GM23338 (cell line): ENCODE data around the gene THUMPD2. TPM values are rescaled to one million over a fixed set of nuclear protein-coding genes. Genes with fewer than 3 reads are reported as not detected.

Experiments
- ATAC-seq: fragments of 200-7000 bp; cut with Tn5 transposase; 3 replicates; pipeline ENCODE4 v1.9.1; 2020
- DNase-seq: peaks from one replicate; pipeline ENCODE4 v3.0.0-alpha.2; 2015; ENCODE audit warnings: low spot score
- H2AFZ ChIP-seq: fragments of 200-600 bp; sonication (generic); 2 replicates; pipeline ENCODE4 v1.8.0; 2016; ENCODE audit warnings: antibody characterized with exemption, mild to moderate bottlenecking, moderate library complexity
- H3F3A ChIP-seq: fragments of 200-600 bp; sonication (generic); replicated peaks from 2 replicates; pipeline ENCODE4 v1.8.0; 2017; ENCODE audit warnings: antibody characterized with exemption, mixed run types, low read depth
- H3K27ac ChIP-seq: fragments of 200-600 bp; sonication (generic); 2 replicates; pipeline ENCODE4 v1.6.1; 2016; ENCODE audit warnings: low read depth
- H3K27me3 ChIP-seq: fragments of 200-600 bp; sonication (generic); 2 replicates; pipeline ENCODE4 v1.8.0; 2016; ENCODE audit warnings: mild to moderate bottlenecking, mixed run types, moderate library complexity; ENCODE audit not compliant: insufficient read depth
- H3K36me3 ChIP-seq: fragments of 200-600 bp; sonication (generic); 2 replicates; pipeline ENCODE4 v1.8.0; 2016; ENCODE audit warnings: mild to moderate bottlenecking; ENCODE audit not compliant: insufficient read depth
- H3K4me1 ChIP-seq: fragments of 200-600 bp; sonication (generic); 2 replicates; pipeline ENCODE4 v1.8.0; 2016; ENCODE audit warnings: mild to moderate bottlenecking, moderate library complexity; ENCODE audit not compliant: insufficient read depth
- H3K4me2 ChIP-seq: fragments of 200-600 bp; sonication (generic); 2 replicates; pipeline ENCODE4 v1.7.1; 2017; ENCODE audit warnings: mixed run types
- H3K4me3 ChIP-seq: fragments of 200-600 bp; sonication (generic); 2 replicates; pipeline ENCODE4 v1.6.1; 2016; ENCODE audit warnings: mixed run types
- H3K79me2 ChIP-seq: fragments of 200-600 bp; sonication (generic); replicated peaks from 2 replicates; pipeline ENCODE4 v1.8.0; 2017; ENCODE audit warnings: mild to moderate bottlenecking; ENCODE audit not compliant: insufficient read depth
- H3K9me2 ChIP-seq: fragments of 200-600 bp; sonication (generic); 2 replicates; pipeline ENCODE4 v1.8.0; 2017; ENCODE audit not compliant: insufficient read depth
- H4K20me1 ChIP-seq: fragments of 200-600 bp; sonication (generic); replicated peaks from 2 replicates; pipeline ENCODE4 v1.8.0; 2017; ENCODE audit warnings: mild to moderate bottlenecking; ENCODE audit not compliant: insufficient read depth
- H3K27ac Mint-ChIP-seq: 2 replicates; pipeline ENCODE4 v1.8.0; 2020; ENCODE audit warnings: inconsistent platforms, mild to moderate bottlenecking, moderate library complexity, mixed read lengths
- H3K27me3 Mint-ChIP-seq: 3 replicates; pipeline ENCODE4 v1.8.0; 2022; ENCODE audit warnings: low read depth, mild to moderate bottlenecking, moderate library complexity, mixed read lengths, inconsistent platforms; ENCODE audit not compliant: insufficient read depth, poor library complexity
- H3K36me3 Mint-ChIP-seq: 3 replicates; pipeline ENCODE4 v1.8.0; 2021; ENCODE audit warnings: low read depth, mild to moderate bottlenecking, inconsistent platforms, moderate library complexity, mixed read lengths
- H3K4me1 Mint-ChIP-seq: 3 replicates; pipeline ENCODE4 v1.8.0; 2020; ENCODE audit warnings: mild to moderate bottlenecking, inconsistent platforms, mixed read lengths
- H3K4me3 Mint-ChIP-seq: 3 replicates; pipeline ENCODE4 v1.8.0; 2021; ENCODE audit warnings: moderate library complexity, mild to moderate bottlenecking, inconsistent platforms, mixed read lengths
- H3K9me3 Mint-ChIP-seq: 3 replicates; pipeline ENCODE4 v1.8.0; 2020; ENCODE audit warnings: moderate library complexity, mild to moderate bottlenecking, inconsistent platforms, mixed read lengths
- CREB1 ChIP-seq: fragments of 250-450 bp; sonication (Bioruptor Pico); IDR thresholded peaks from 2 replicates; pipeline ENCODE4 v1.5.0; 2020; ENCODE audit warnings: low read depth, mild to moderate bottlenecking, moderate library complexity
- CTCF ChIP-seq, 2 experiments: fragments of 200-600 bp in 1 of 2; sonication (generic) in 1 of 2; conservative IDR thresholded peaks; 2 replicates each; pipeline versions ENCODE4 v1.5.1 to v1.6.1; 2016 to 2017; ENCODE audit warnings: antibody characterized with exemption in 2 of 2, low read depth in 2 of 2, mild to moderate bottlenecking in 2 of 2, moderate library complexity in 1 of 2
- ETS1 ChIP-seq: IDR thresholded peaks from 2 replicates; pipeline ENCODE4 v1.6.1; 2016; ENCODE audit warnings: antibody characterized with exemption
- EZH2 ChIP-seq: fragments of 200-600 bp; sonication (generic); IDR thresholded peaks from one replicate; pipeline ENCODE4 v1.8.0; 2017; ENCODE audit warnings: antibody characterized with exemption, mild to moderate bottlenecking, low read depth; ENCODE audit not compliant: unreplicated experiment
- EZH2phosphoT487 ChIP-seq: fragments of 200-600 bp; sonication (generic); IDR thresholded peaks from one replicate; pipeline ENCODE4 v1.8.1; 2018; ENCODE audit warnings: antibody characterized with exemption; ENCODE audit not compliant: unreplicated experiment
- JUNB ChIP-seq: IDR thresholded peaks from one replicate; pipeline ENCODE4 v1.6.1; 2016; ENCODE audit warnings: antibody characterized with exemption; ENCODE audit not compliant: unreplicated experiment
- NANOG ChIP-seq: IDR thresholded peaks from 2 replicates; pipeline ENCODE4 v1.6.1; 2016; ENCODE audit warnings: antibody characterized with exemption, borderline replicate concordance
- POLR2AphosphoS5 ChIP-seq: IDR thresholded peaks from 2 replicates; pipeline ENCODE4 v1.6.1; 2016; ENCODE audit warnings: antibody characterized with exemption, low read depth
- STAT1 ChIP-seq: IDR thresholded peaks from one replicate; pipeline ENCODE4 v1.6.1; 2016; ENCODE audit warnings: antibody characterized with exemption; ENCODE audit not compliant: unreplicated experiment
- ZNF114 ChIP-seq: fragments of 250-450 bp; sonication (Bioruptor Pico); IDR thresholded peaks from 2 replicates; pipeline ENCODE4 v1.5.0; 2020; ENCODE audit warnings: mild to moderate bottlenecking, moderate library complexity
- polyA plus RNA-seq: library from polyadenylated mRNA; unstranded; fragments of >200 nt; fragmentation: Nextera tagmentation; extraction: Ambion mirVana; gene quantifications from 2 replicates; pipeline ENCODE4 v1.2.1, GENCODE V29; 2016
- total RNA-seq: library from RNA; depleted of rRNA; stranded (reverse); fragments of >200 nt; shearing (Covaris generic); gene quantifications from 2 replicates; pipeline ENCODE4 v1.2.3, GENCODE V29; 2014
- TF ChIP-seq, protein P1 (sequence below): IDR thresholded peaks from one replicate; pipeline ENCODE4 v1.6.1; 2018; ENCODE audit warnings: antibody characterized with exemption; ENCODE audit not compliant: unreplicated experiment

The THUMPD2 gene
- total and polyA plus RNA-seq, 2 experiments from 2014 or later, result 19.5 to 25.1 TPM

DNA sequence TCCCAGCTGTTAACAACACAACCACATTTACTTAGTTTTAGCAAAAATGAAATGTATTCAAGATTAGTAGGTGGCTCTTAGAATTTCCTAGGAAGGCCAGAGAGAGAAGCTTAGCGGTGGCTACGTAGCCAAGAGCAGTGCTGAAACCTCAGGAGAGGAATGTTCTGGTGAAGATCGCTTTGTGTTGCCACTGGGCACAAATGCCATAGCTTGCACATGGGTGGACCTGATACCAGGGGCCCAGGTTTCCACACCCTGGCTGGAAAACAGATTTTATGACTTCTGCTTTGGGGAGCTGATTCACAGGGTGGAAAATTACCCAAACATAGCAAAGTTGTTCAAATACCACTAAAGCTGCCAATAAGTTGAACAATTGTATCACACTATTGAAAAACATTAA lies 43.4 kb downstream of the THUMPD2 start (continued):
- TF ChIP-seq ETS1 (no peak), EZH2 (no peak)
- TF ChIP-seq, protein P1, sequence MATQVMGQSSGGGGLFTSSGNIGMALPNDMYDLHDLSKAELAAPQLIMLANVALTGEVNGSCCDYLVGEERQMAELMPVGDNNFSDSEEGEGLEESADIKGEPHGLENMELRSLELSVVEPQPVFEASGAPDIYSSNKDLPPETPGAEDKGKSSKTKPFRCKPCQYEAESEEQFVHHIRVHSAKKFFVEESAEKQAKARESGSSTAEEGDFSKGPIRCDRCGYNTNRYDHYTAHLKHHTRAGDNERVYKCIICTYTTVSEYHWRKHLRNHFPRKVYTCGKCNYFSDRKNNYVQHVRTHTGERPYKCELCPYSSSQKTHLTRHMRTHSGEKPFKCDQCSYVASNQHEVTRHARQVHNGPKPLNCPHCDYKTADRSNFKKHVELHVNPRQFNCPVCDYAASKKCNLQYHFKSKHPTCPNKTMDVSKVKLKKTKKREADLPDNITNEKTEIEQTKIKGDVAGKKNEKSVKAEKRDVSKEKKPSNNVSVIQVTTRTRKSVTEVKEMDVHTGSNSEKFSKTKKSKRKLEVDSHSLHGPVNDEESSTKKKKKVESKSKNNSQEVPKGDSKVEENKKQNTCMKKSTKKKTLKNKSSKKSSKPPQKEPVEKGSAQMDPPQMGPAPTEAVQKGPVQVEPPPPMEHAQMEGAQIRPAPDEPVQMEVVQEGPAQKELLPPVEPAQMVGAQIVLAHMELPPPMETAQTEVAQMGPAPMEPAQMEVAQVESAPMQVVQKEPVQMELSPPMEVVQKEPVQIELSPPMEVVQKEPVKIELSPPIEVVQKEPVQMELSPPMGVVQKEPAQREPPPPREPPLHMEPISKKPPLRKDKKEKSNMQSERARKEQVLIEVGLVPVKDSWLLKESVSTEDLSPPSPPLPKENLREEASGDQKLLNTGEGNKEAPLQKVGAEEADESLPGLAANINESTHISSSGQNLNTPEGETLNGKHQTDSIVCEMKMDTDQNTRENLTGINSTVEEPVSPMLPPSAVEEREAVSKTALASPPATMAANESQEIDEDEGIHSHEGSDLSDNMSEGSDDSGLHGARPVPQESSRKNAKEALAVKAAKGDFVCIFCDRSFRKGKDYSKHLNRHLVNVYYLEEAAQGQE, result no peak

DNA sequence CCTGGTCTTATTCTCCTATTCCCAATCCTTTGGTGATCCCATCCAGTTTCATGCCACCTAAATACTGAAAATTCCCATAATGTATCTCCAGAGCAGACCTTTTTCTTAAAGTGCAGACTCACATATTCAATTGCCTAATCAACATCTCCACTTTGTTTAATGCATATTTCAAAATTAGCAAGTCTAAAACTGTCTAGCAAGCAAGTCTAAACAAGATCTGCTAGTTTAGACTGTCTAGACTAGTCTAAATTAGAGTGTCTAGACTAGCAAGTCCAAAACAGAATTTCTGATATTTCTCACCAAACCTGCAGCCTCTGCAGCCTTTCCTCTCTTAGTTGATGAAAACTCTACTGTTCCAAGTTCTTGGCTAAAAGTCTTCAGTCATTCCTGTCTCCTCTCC lies 44.6 kb downstream of the THUMPD2 start:
- peak overlapping the region; percentile 25; the same call in 1 of the 2 replicates for H3K27ac Mint-ChIP-seq
- peaks cover 32% of the 10 kb centered on the region for H3K4me1 ChIP-seq
- peaks cover 19% of the 10 kb centered on the region for H3K79me2 ChIP-seq
- H3K9me2 ChIP-seq, result no peaks in the 10 kb centered on the region; the same call in 1 of the 2 replicates
- TF ChIP-seq CREB1 (CRISPR knock-in tag), result no peak
- no peaks in the 10 kb centered on the region for H3K27me3 ChIP-seq
- peak overlapping the region; percentile 17; the same call in 1 of the 2 replicates for H3K4me2 ChIP-seq
- H3K4me3 Mint-ChIP-seq, result no peak overlapping the region
- peaks cover 5% of the 10 kb centered on the region; the same call in 1 of the 2 replicates for H3K36me3 ChIP-seq
- DNase-seq, result no peak
- H3K4me3 ChIP-seq, result no peak overlapping the region
- 0 out of 2 replicates have a peak, but pooled peaks cover 3% of the 10 kb centered on the region for H4K20me1 ChIP-seq
- no peak for ATAC-seq
- no peaks in the 10 kb centered on the region for H3F3A ChIP-seq
- H3K4me1 Mint-ChIP-seq, result peaks cover 31% of the 10 kb centered on the region
- peaks cover 68% of the 10 kb centered on the region for H3K36me3 Mint-ChIP-seq
- no peak overlapping the region for H3K27ac ChIP-seq
- H3K27me3 Mint-ChIP-seq, result no peaks in the 10 kb centered on the region
- no peak overlapping the region for H2AFZ ChIP-seq
- no peaks in the 10 kb centered on the region for H3K9me3 Mint-ChIP-seq

GRCh38 chr2:39733070-39733674 lies 45.9 kb downstream of the THUMPD2 start:
- Mint-ChIP-seq H3K36me3 (peaks cover 66% of the 10 kb centered on the region), H3K4me1 (peaks cover 28% of the 10 kb centered on the region), H3K9me3 (no peaks in the 10 kb centered on the region), H3K27ac (no peak overlapping the region), H3K4me3 (no peak overlapping the region), H3K27me3 (no peaks in the 10 kb centered on the region)
- Histone ChIP-seq H3K79me2 (peaks cover 19% of the 10 kb centered on the region), H3K27me3 (no peaks in the 10 kb centered on the region), H3K4me1 (peaks cover 31% of the 10 kb centered on the region), H3K27ac (no peak overlapping the region), H3F3A (no peaks in the 10 kb centered on the region), H3K36me3 (peaks cover 5% of the 10 kb centered on the region; the same call in 1 of the 2 replicates), H3K9me2 (no peaks in the 10 kb centered on the region; the same call in 1 of the 2 replicates), H4K20me1 (0 out of 2 replicates have a peak, but pooled peaks cover 3% of the 10 kb centered on the region), H2AFZ (no peak overlapping the region), H3K4me3 (no peak overlapping the region), H3K4me2 (no peak overlapping the region)
- DNase-seq (no peak), ATAC-seq (no peak)
- TF ChIP-seq CREB1 (CRISPR knock-in tag) (no peak), JUNB (no peak), EZH2 (no peak), EZH2phosphoT487 (no peak), NANOG (no peak), POLR2AphosphoS5 (no peak), STAT1 (no peak), CTCF (conservative IDR thresholded peaks at IDR 0.05; ENCODE audit: low read depth in 2 of 2) (no peak), ZNF114 (CRISPR knock-in tag) (no peak)
- TF ChIP-seq, protein P1, result no peak
